HEK293 (cell line): ENCODE results near the gene TRIM2.

ENCODE experiments used
- CTCF ChIA-PET: fragments of 350-600 bp; formaldehyde crosslinking; extraction: SDS; loops from one replicate; lab custom pipeline; 2021; ENCODE audit warnings: antibody characterized with exemption; lab: Yijun Ruan, JAX
- POLR2A ChIA-PET: fragments of 300-600 bp; formaldehyde crosslinking; extraction: SDS; loops from one replicate; lab custom pipeline; 2020; ENCODE audit warnings: antibody characterized with exemption, inconsistent platforms; lab: Yijun Ruan, JAX
- H3K27ac ChIP-seq: fragments of 200-500 bp; sonication (Bioruptor generic); 2 replicates; pipeline ENCODE4 v1.5.1; 2014; ENCODE audit warnings: low read depth, low read length, control low read depth, inconsistent platforms; ENCODE audit errors: extremely low read depth
- H3K36me3 ChIP-seq, 2 experiments: fragments of 200-500 bp in 1 of 2; sonication (Bioruptor generic) in 1 of 2; 1 replicate in 1 of 2; 2 replicates in 1 of 2; pipeline ENCODE4 v1.5.1; 2014 to 2017; ENCODE audit warnings: inconsistent platforms in 2 of 2, low read length in 2 of 2; ENCODE audit not compliant: control insufficient read depth in 2 of 2, insufficient read depth in 1 of 2
- H3K4me1 ChIP-seq: fragments of 200-500 bp; sonication (Bioruptor generic); 2 replicates; pipeline ENCODE4 v1.5.1; 2014; ENCODE audit warnings: mild to moderate bottlenecking, low read length, inconsistent platforms; ENCODE audit not compliant: control insufficient read depth, insufficient read depth
- H3K4me3 ChIP-seq: 2 replicates; pipeline ENCODE4 v1.5.1; 2011; ENCODE audit warnings: low read depth, mild to moderate bottlenecking, control low read depth, low read length, moderate library complexity
- H3K9me3 ChIP-seq: fragments of 200-500 bp; sonication (Bioruptor generic); 2 replicates; pipeline ENCODE4 v1.5.1; 2014; ENCODE audit warnings: low read depth, low read length, inconsistent platforms; ENCODE audit not compliant: control insufficient read depth, insufficient read depth
- AEBP2 ChIP-seq: fragments of 450-650 bp; formaldehyde crosslinking; IDR thresholded peaks from 2 replicates; pipeline ENCODE4 v1.5.1; 2016; ENCODE audit warnings: missing biosample characterization, missing genetic modification characterization, borderline replicate concordance
- FEZF1 ChIP-seq: fragments of 450-650 bp; formaldehyde crosslinking; IDR thresholded peaks from 2 replicates; pipeline ENCODE4 v1.5.1; 2016; ENCODE audit warnings: missing biosample characterization, missing genetic modification characterization
- KLF9 ChIP-seq: fragments of 450-650 bp; formaldehyde crosslinking; IDR thresholded peaks from 2 replicates; pipeline ENCODE4 v1.5.1; 2016; ENCODE audit warnings: missing biosample characterization, missing genetic modification characterization, low read depth
- MYNN ChIP-seq: fragments of 450-650 bp; formaldehyde crosslinking; IDR thresholded peaks from 2 replicates; pipeline ENCODE4 v1.5.1; 2016; ENCODE audit warnings: missing biosample characterization, missing genetic modification characterization, borderline replicate concordance
- TSHZ1 ChIP-seq: fragments of 450-650 bp; formaldehyde crosslinking; IDR thresholded peaks from 2 replicates; pipeline ENCODE4 v1.5.1; 2016; ENCODE audit warnings: missing biosample characterization, missing genetic modification characterization, borderline replicate concordance
- ZBTB8A ChIP-seq: fragments of 450-650 bp; formaldehyde crosslinking; IDR thresholded peaks from 2 replicates; pipeline ENCODE4 v1.5.1; 2016; ENCODE audit warnings: missing biosample characterization, missing genetic modification characterization
- ZFP37 ChIP-seq: fragments of 450-650 bp; formaldehyde crosslinking; IDR thresholded peaks from 2 replicates; pipeline ENCODE4 v1.5.1; 2016; ENCODE audit warnings: missing biosample characterization, missing genetic modification characterization
- ZFP69B ChIP-seq: fragments of 450-650 bp; formaldehyde crosslinking; IDR thresholded peaks from 2 replicates; pipeline ENCODE4 v1.5.1; 2016; ENCODE audit warnings: missing biosample characterization, missing genetic modification characterization
- ZIC2 ChIP-seq: fragments of 450-650 bp; formaldehyde crosslinking; IDR thresholded peaks from 2 replicates; pipeline ENCODE4 v1.5.1; 2016; ENCODE audit warnings: missing biosample characterization, missing genetic modification characterization
- ZNF132 ChIP-seq: fragments of 450-650 bp; formaldehyde crosslinking; IDR thresholded peaks from 2 replicates; pipeline ENCODE4 v1.5.1; 2017; ENCODE audit warnings: missing biosample characterization, missing genetic modification characterization, borderline replicate concordance
- ZNF138 ChIP-seq: fragments of 450-650 bp; formaldehyde crosslinking; IDR thresholded peaks from 2 replicates; pipeline ENCODE4 v1.5.1; 2016; ENCODE audit warnings: missing biosample characterization, missing genetic modification characterization, borderline replicate concordance
- ZNF146 ChIP-seq: fragments of 450-650 bp; formaldehyde crosslinking; IDR thresholded peaks from 2 replicates; pipeline ENCODE4 v1.5.1; 2016; ENCODE audit warnings: missing biosample characterization, missing genetic modification characterization
- ZNF211 ChIP-seq: fragments of 450-650 bp; formaldehyde crosslinking; IDR thresholded peaks from 2 replicates; pipeline ENCODE4 v1.5.1; 2016; ENCODE audit warnings: low read depth, missing biosample characterization, missing genetic modification characterization
- ZNF292 ChIP-seq: fragments of 450-650 bp; formaldehyde crosslinking; IDR thresholded peaks from 2 replicates; pipeline ENCODE4 v1.5.1; 2016; ENCODE audit warnings: low read depth, missing biosample characterization, missing genetic modification characterization, borderline replicate concordance
- ZNF391 ChIP-seq: fragments of 450-650 bp; formaldehyde crosslinking; IDR thresholded peaks from 2 replicates; pipeline ENCODE4 v1.5.1; 2016; ENCODE audit warnings: low read depth, missing biosample characterization, missing genetic modification characterization, borderline replicate concordance
- ZNF510 ChIP-seq: fragments of 450-650 bp; formaldehyde crosslinking; IDR thresholded peaks from 2 replicates; pipeline ENCODE4 v1.5.1; 2018; ENCODE audit warnings: mild to moderate bottlenecking, missing genetic modification characterization, missing biosample characterization; ENCODE audit not compliant: insufficient replicate concordance
- ZNF529 ChIP-seq: fragments of 450-650 bp; formaldehyde crosslinking; IDR thresholded peaks from 2 replicates; pipeline ENCODE4 v1.5.1; 2017; ENCODE audit warnings: missing genetic modification characterization, missing biosample characterization; ENCODE audit not compliant: insufficient replicate concordance
- ZNF555 ChIP-seq: fragments of 450-650 bp; formaldehyde crosslinking; conservative IDR thresholded peaks from 2 replicates; pipeline ENCODE4 v1.5.1; 2017; ENCODE audit warnings: missing biosample characterization, mild to moderate bottlenecking, missing genetic modification characterization, inconsistent platforms
- ZNF596 ChIP-seq: fragments of 450-650 bp; IDR thresholded peaks from 2 replicates; pipeline ENCODE4 v1.5.0; 2018; ENCODE audit warnings: missing biosample characterization, mild to moderate bottlenecking, missing genetic modification characterization, moderate library complexity
- ZNF624 ChIP-seq: fragments of 450-650 bp; formaldehyde crosslinking; IDR thresholded peaks from 2 replicates; pipeline ENCODE4 v1.5.1; 2017; ENCODE audit warnings: missing biosample characterization, missing genetic modification characterization
- ZNF660 ChIP-seq: fragments of 450-650 bp; IDR thresholded peaks from 2 replicates; pipeline ENCODE4 v1.5.1; 2018; ENCODE audit warnings: missing biosample characterization, mild to moderate bottlenecking, missing genetic modification characterization
- ZNF747 ChIP-seq: fragments of 450-650 bp; formaldehyde crosslinking; IDR thresholded peaks from 2 replicates; pipeline ENCODE4 v1.5.1; 2016; ENCODE audit warnings: missing biosample characterization, missing genetic modification characterization
- ZNF791 ChIP-seq: fragments of 450-650 bp; formaldehyde crosslinking; IDR thresholded peaks from 2 replicates; pipeline ENCODE4 v1.5.1; 2016; ENCODE audit warnings: missing biosample characterization, missing genetic modification characterization
- ZNF830 ChIP-seq: fragments of 450-650 bp; IDR thresholded peaks from 2 replicates; pipeline ENCODE4 v1.5.0; 2018; ENCODE audit warnings: missing biosample characterization, missing genetic modification characterization, low read depth, mild to moderate bottlenecking, moderate library complexity
- TF ChIP-seq, protein P1 (sequence below): sonication (generic); formaldehyde crosslinking; IDR thresholded peaks from 2 replicates; pipeline ENCODE4 v1.8.1; 2022; ENCODE audit warnings: mild to moderate bottlenecking, moderate library complexity, missing genetic modification reagents
- TF ChIP-seq, protein P2 (sequence below): fragments of 450-650 bp; formaldehyde crosslinking; IDR thresholded peaks from 2 replicates; pipeline ENCODE4 v1.5.1; 2016; ENCODE audit warnings: missing biosample characterization, missing genetic modification characterization

TRIM2 gene

GRCh38 chr4:153215921-153216320, 11.7 kb downstream of the TRIM2 start (continued):
- TF ChIP-seq AEBP2 (no peak), ZFP37 (tag by site-specific recombination) (no peak), ZNF830 (no peak), ZNF292 (tag by site-specific recombination) (no peak), ZNF624 (tag by site-specific recombination) (no peak), FEZF1 (tag by site-specific recombination) (no peak), ZNF146 (no peak), ZNF747 (tag by site-specific recombination) (no peak)
- TF ChIP-seq, protein P1, sequence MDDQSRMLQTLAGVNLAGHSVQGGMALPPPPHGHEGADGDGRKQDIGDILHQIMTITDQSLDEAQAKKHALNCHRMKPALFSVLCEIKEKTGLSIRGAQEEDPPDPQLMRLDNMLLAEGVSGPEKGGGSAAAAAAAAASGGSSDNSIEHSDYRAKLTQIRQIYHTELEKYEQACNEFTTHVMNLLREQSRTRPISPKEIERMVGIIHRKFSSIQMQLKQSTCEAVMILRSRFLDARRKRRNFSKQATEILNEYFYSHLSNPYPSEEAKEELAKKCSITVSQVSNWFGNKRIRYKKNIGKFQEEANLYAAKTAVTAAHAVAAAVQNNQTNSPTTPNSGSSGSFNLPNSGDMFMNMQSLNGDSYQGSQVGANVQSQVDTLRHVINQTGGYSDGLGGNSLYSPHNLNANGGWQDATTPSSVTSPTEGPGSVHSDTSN (CRISPR knock-in tag): no peak

- H3K4me3 ChIP-seq: no peak overlapping the region
- H3K36me3 ChIP-seq: no peaks in the 10 kb centered on the region
- ChIA-PET CTCF (no interaction called here), POLR2A (no interaction called here)
- H3K4me1 ChIP-seq: peaks cover 23% of the 10 kb centered on the region
- no peak for TF ChIP-seq ZBTB8A
- no peak for TF ChIP-seq TSHZ1 (tag by site-specific recombination)
- TF ChIP-seq, protein P2, sequence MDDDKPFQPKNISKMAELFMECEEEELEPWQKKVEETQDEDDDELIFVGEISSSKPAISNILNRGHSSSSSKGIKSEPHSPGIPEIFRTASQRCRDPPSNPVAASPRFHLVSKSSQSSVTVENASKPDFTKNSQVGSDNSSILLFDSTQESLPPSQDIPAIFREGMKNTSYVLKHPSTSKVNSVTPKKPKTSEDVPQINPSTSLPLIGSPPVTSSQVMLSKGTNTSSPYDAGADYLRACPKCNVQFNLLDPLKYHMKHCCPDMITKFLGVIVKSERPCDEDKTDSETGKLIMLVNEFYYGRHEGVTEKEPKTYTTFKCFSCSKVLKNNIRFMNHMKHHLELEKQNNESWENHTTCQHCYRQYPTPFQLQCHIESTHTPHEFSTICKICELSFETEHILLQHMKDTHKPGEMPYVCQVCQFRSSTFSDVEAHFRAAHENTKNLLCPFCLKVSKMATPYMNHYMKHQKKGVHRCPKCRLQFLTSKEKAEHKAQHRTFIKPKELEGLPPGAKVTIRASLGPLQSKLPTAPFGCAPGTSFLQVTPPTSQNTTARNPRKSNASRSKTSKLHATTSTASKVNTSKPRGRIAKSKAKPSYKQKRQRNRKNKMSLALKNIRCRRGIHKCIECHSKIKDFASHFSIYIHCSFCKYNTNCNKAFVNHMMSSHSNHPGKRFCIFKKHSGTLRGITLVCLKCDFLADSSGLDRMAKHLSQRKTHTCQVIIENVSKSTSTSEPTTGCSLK (tag by site-specific recombination): no peak
- TF ChIP-seq ZNF138: no peak
- no peak for TF ChIP-seq ZFP37 (tag by site-specific recombination)
- H3K27ac ChIP-seq: no peak overlapping the region
- no peaks in the 10 kb centered on the region for H3K9me3 ChIP-seq
Observed at GRCh38 chr4:153216546-153216945, 12.3 kb downstream of the TRIM2 start.

- no peaks in the 10 kb centered on the region for H3K9me3 ChIP-seq
- no peaks in the 10 kb centered on the region for H3K36me3 ChIP-seq
- CTCF ChIA-PET: no interaction called here
- H3K27ac ChIP-seq: no peak overlapping the region
- POLR2A ChIA-PET: no interaction called here
- H3K4me3 ChIP-seq: no peak overlapping the region
- peaks cover 27% of the 10 kb centered on the region for H3K4me1 ChIP-seq
- TF ChIP-seq ZNF596 (no peak), ZBTB8A (no peak), ZNF391 (tag by site-specific recombination) (no peak), ZNF132 (tag by site-specific recombination) (no peak), ZNF660 (no peak), ZIC2 (tag by site-specific recombination) (no peak), ZFP69B (tag by site-specific recombination) (no peak), KLF9 (tag by site-specific recombination) (no peak), ZNF211 (tag by site-specific recombination) (no peak), FEZF1 (tag by site-specific recombination) (no peak), MYNN (tag by site-specific recombination) (no peak), ZNF292 (tag by site-specific recombination) (no peak), ZNF791 (tag by site-specific recombination) (no peak), ZNF555 (tag by site-specific recombination) (no peak), ZNF510 (tag by site-specific recombination) (no peak), ZNF146 (no peak), ZNF138 (no peak), ZNF529 (no peak)
Observed at GRCh38 chr4:153217440-153217839, 13.2 kb downstream of the TRIM2 start.
